H9 (cell line): ENCODE measurements around the gene FOXP4. TPM values are rescaled to one million over a fixed set of nuclear protein-coding genes. Genes with fewer than 3 reads are reported as not detected.

Source experiments
- DNase-seq: peaks from one replicate; pipeline ENCODE4 v3.0.0-alpha.2; 2017
- H2AFZ ChIP-seq: one replicate; pipeline ENCODE4 v1.6.1; 2013; ENCODE audit warnings: mild to moderate bottlenecking, low read length, control low read depth, moderate library complexity
- H2AK5ac ChIP-seq: 2 replicates; pipeline ENCODE4 v1.6.1; 2013; ENCODE audit warnings: low read length, control low read depth, mixed read lengths; ENCODE audit not compliant: insufficient read length
- H2BK120ac ChIP-seq: one replicate; pipeline ENCODE4 v1.6.1; 2013; ENCODE audit warnings: low read depth, mild to moderate bottlenecking, low read length, control low read depth, inconsistent platforms; ENCODE audit not compliant: poor library complexity, severe bottlenecking
- H2BK12ac ChIP-seq: 2 replicates; pipeline ENCODE4 v1.6.1; 2013; ENCODE audit warnings: low read length, control low read depth, mixed read lengths, low read depth; ENCODE audit not compliant: insufficient read length
- H2BK15ac ChIP-seq: 2 replicates; pipeline ENCODE4 v1.6.1; 2013; ENCODE audit warnings: low read depth, low read length, control low read depth
- H2BK20ac ChIP-seq: one replicate; pipeline ENCODE4 v1.6.1; 2013; ENCODE audit warnings: low read depth, mild to moderate bottlenecking, low read length, control low read depth, inconsistent platforms; ENCODE audit not compliant: poor library complexity, severe bottlenecking
- H2BK5ac ChIP-seq: 2 replicates; pipeline ENCODE4 v1.6.1; 2013; ENCODE audit warnings: low read length, control low read depth, mixed read lengths; ENCODE audit not compliant: insufficient read length
- H3K14ac ChIP-seq: 2 replicates; pipeline ENCODE4 v1.6.1; 2013; ENCODE audit warnings: low read length, control low read depth; ENCODE audit not compliant: insufficient read depth
- H3K18ac ChIP-seq: 2 replicates; pipeline ENCODE4 v1.6.1; 2013; ENCODE audit warnings: low read depth, mild to moderate bottlenecking, mixed read lengths, low read length, control low read depth; ENCODE audit not compliant: insufficient read length
- H3K23ac ChIP-seq: 2 replicates; pipeline ENCODE4 v1.6.1; 2013; ENCODE audit warnings: low read length, control low read depth, mixed read lengths, low read depth; ENCODE audit not compliant: insufficient read length
- H3K23me2 ChIP-seq: 2 replicates; pipeline ENCODE4 v1.6.1; 2013; ENCODE audit warnings: low read depth, mild to moderate bottlenecking, mixed read lengths, low read length, control low read depth; ENCODE audit not compliant: insufficient read length, poor library complexity, severe bottlenecking
- H3K27ac ChIP-seq: 2 replicates; pipeline ENCODE4 v1.5.1; 2013; ENCODE audit warnings: low read length, control low read depth, mixed read lengths, low read depth; ENCODE audit not compliant: insufficient read length
- H3K27me3 ChIP-seq: 2 replicates; pipeline ENCODE4 v1.6.1; 2013; ENCODE audit warnings: low read length, control low read depth, inconsistent platforms; ENCODE audit not compliant: insufficient read depth
- H3K4ac ChIP-seq: 2 replicates; pipeline ENCODE4 v1.6.1; 2013; ENCODE audit warnings: low read depth, mild to moderate bottlenecking, control low read depth, inconsistent platforms, low read length, moderate library complexity
- H3K4me1 ChIP-seq: 2 replicates; pipeline ENCODE4 v1.6.1; 2013; ENCODE audit warnings: low read length, control low read depth, inconsistent platforms; ENCODE audit not compliant: insufficient read depth
- H3K4me2 ChIP-seq: 2 replicates; pipeline ENCODE4 v1.6.1; 2013; ENCODE audit warnings: low read length, control low read depth, mixed read lengths; ENCODE audit not compliant: insufficient read length, insufficient read depth
- H3K56ac ChIP-seq: 2 replicates; pipeline ENCODE4 v1.6.1; 2013; ENCODE audit warnings: low read depth, mild to moderate bottlenecking, mixed read lengths, low read length, control low read depth; ENCODE audit not compliant: insufficient read length
- H3K79me1 ChIP-seq: 2 replicates; pipeline ENCODE4 v1.6.1; 2013; ENCODE audit warnings: low read depth, mild to moderate bottlenecking, moderate library complexity, low read length, control low read depth, inconsistent platforms; ENCODE audit not compliant: insufficient read depth, poor library complexity, severe bottlenecking
- H3K79me2 ChIP-seq: 2 replicates; pipeline ENCODE4 v1.6.1; 2013; ENCODE audit warnings: low read length, control low read depth, inconsistent platforms; ENCODE audit not compliant: insufficient read depth
- H3K9ac ChIP-seq: 2 replicates; pipeline ENCODE4 v1.6.1; 2013; ENCODE audit warnings: low read length, control low read depth, mixed read lengths; ENCODE audit not compliant: insufficient read length; ENCODE audit errors: extremely low read depth
- H3K9me3 ChIP-seq: one replicate; pipeline ENCODE4 v1.6.1; 2013; ENCODE audit warnings: low read depth, low read length, inconsistent platforms; ENCODE audit not compliant: control insufficient read depth
- H3T11ph ChIP-seq: one replicate; pipeline ENCODE4 v1.6.1; 2013; ENCODE audit warnings: mild to moderate bottlenecking, low read length, control low read depth, inconsistent platforms
- H4K20me1 ChIP-seq: one replicate; pipeline ENCODE4 v1.6.1; 2013; ENCODE audit not compliant: control insufficient read depth, insufficient read length, insufficient read depth
- H4K5ac ChIP-seq: 2 replicates; pipeline ENCODE4 v1.6.1; 2013; ENCODE audit warnings: low read depth, mild to moderate bottlenecking, mixed read lengths, low read length, control low read depth; ENCODE audit not compliant: insufficient read length
- H4K8ac ChIP-seq: replicated peaks from 2 replicates; pipeline ENCODE4 v1.6.1; 2013; ENCODE audit warnings: low read length, control low read depth, mixed read lengths, low read depth; ENCODE audit not compliant: insufficient read length
- H4K91ac ChIP-seq: 2 replicates; pipeline ENCODE4 v1.6.1; 2013; ENCODE audit warnings: low read depth, mild to moderate bottlenecking, moderate library complexity, mixed read lengths, low read length, control low read depth; ENCODE audit not compliant: insufficient read length
- H3K27ac Mint-ChIP-seq, 3 experiments: 2 replicates in 2 of 3; 3 replicates in 1 of 3; pipeline ENCODE4 v1.8.0; 2020 to 2021; ENCODE audit warnings: mixed read lengths in 3 of 3, mild to moderate bottlenecking in 1 of 3, moderate library complexity in 1 of 3
- H3K27me3 Mint-ChIP-seq: 2 replicates; pipeline ENCODE4 v1.8.0; 2021; ENCODE audit warnings: low read depth, mild to moderate bottlenecking, moderate library complexity, mixed read lengths
- H3K36me3 Mint-ChIP-seq, 3 experiments: 2 replicates in 2 of 3; 3 replicates in 1 of 3; pipeline ENCODE4 v1.8.0; 2020 to 2021; ENCODE audit warnings: low read depth in 3 of 3, mixed read lengths in 3 of 3; ENCODE audit not compliant: insufficient read depth in 1 of 3
- H3K4me1 Mint-ChIP-seq, 2 experiments: 2 replicates each; pipeline ENCODE4 v1.8.0; 2020; ENCODE audit warnings: mixed read lengths in 2 of 2
- H3K4me3 Mint-ChIP-seq, 2 experiments: 2 replicates in 1 of 2; 3 replicates in 1 of 2; pipeline ENCODE4 v1.8.0; 2020 to 2021; ENCODE audit warnings: mild to moderate bottlenecking in 2 of 2, mixed read lengths in 2 of 2, moderate library complexity in 1 of 2
- H3K9me3 Mint-ChIP-seq, 2 experiments: 2 replicates in 1 of 2; 3 replicates in 1 of 2; pipeline ENCODE4 v1.8.0; 2020; ENCODE audit warnings: mild to moderate bottlenecking in 2 of 2, mixed read lengths in 2 of 2, moderate library complexity in 1 of 2
- WGBS: extraction: QIAGEN DNeasy Blood & Tissue Kit; methylation state at CpG from one replicate; pipeline ENCODE4 v1.1.7; 2013; ENCODE audit warnings: missing lambda C conversion rate, low lambda C conversion rate, mixed read lengths; ENCODE audit not compliant: insufficient read length; ENCODE audit errors: extremely low coverage; 5-methylcytosine and 5-hydroxymethylcytosine counted together
- total RNA-seq: library from RNA; stranded (reverse); gene quantifications from 2 replicates; pipeline ENCODE4 v1.2.1, GENCODE V29; 2021
- TF ChIP-seq, protein P1 (sequence below): fragments of 200-600 bp; sonication (generic); conservative IDR thresholded peaks from 3 replicates; pipeline ENCODE4 v1.8.0; 2021; ENCODE audit warnings: antibody characterized with exemption, mild to moderate bottlenecking

Gene FOXP4
- total RNA-seq, 1 experiment from 2014 or later = 18.2 TPM

DNA sequence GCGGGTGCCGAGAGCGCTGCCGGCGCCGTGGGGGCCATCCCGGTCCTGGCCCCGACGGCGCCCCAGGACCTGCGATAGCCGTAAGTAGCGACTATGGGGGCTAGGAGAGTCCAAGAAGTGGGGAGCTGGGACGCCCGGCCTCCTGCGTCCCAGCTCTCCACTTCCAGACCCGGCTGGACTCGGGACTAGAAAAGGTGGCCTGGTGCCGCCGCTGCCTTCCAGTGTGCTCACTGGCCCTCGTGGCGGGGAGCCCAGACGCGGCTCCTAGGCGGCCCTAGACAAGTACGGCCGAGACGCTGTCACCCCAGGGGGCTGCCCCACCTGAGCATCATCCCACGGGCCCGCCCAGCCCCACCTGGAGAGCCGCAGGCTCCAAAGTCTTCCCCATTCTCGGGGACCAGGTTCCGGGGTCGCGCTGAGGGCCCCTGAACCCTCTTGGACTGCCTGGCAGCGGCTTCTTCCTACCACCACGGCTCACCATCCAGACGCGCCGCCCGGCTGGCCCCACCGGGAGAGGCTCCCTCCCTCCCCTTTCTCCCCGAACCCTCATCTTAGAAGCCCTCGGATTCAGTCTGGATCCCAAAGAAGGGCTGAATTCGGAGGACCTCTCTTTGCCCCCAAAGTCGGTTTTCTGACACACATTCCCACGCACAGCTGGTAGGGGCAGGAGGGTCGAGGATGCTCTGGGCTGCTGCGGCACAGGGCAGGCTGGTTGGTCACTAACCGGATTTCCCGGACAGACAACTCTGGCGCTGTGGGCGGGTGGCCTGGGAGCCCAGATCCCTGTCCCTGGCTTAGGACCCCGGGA lies 91.2 kb downstream of the FOXP4 start:
- Histone ChIP-seq H3K4ac (no peak overlapping the region), H2BK15ac (no peak overlapping the region), H3K4me1 (peaks cover 5% of the 10 kb centered on the region; the same call in 1 of the 2 replicates), H3K14ac (no peak overlapping the region), H4K91ac (no peak overlapping the region), H2BK120ac (no peak overlapping the region), H3T11ph (no peak overlapping the region), H3K9ac (no peak overlapping the region), H3K9me3 (no peaks in the 10 kb centered on the region), H3K18ac (no peak overlapping the region), H2AK5ac (no peak overlapping the region), H2AFZ (no peak overlapping the region), H3K23me2 (peaks cover 18% of the 10 kb centered on the region), H3K56ac (no peak overlapping the region), H2BK12ac (no peak overlapping the region), H3K27me3 (peaks cover 3% of the 10 kb centered on the region; the same call in 1 of the 2 replicates), H3K27ac (no peak overlapping the region), H2BK20ac (no peak overlapping the region), H3K79me1 (no peaks in the 10 kb centered on the region), H3K23ac (no peak overlapping the region), H3K79me2 (no peaks in the 10 kb centered on the region; the same call in 1 of the 2 replicates), H3K4me2 (peak overlapping the region; percentile 70), H2BK5ac (no peak overlapping the region), H4K20me1 (no peaks in the 10 kb centered on the region), H4K8ac (no peak overlapping the region), H4K5ac (no peak overlapping the region)
- Mint-ChIP-seq H3K27me3 (peaks cover 71% of the 10 kb centered on the region), H3K4me3 (peak overlapping the region; percentile 81 to 90), H3K4me1 (peaks cover 40 to 42% of the 10 kb centered on the region in 2 experiments), H3K27ac (no peak overlapping the region), H3K9me3 (no peaks in the 10 kb centered on the region; a peak in 1 of 5 replicates), H3K36me3 (peaks cover 9 to 16% (median 10%) of the 10 kb centered on the region in 3 experiments)
- TF ChIP-seq, protein P1, sequence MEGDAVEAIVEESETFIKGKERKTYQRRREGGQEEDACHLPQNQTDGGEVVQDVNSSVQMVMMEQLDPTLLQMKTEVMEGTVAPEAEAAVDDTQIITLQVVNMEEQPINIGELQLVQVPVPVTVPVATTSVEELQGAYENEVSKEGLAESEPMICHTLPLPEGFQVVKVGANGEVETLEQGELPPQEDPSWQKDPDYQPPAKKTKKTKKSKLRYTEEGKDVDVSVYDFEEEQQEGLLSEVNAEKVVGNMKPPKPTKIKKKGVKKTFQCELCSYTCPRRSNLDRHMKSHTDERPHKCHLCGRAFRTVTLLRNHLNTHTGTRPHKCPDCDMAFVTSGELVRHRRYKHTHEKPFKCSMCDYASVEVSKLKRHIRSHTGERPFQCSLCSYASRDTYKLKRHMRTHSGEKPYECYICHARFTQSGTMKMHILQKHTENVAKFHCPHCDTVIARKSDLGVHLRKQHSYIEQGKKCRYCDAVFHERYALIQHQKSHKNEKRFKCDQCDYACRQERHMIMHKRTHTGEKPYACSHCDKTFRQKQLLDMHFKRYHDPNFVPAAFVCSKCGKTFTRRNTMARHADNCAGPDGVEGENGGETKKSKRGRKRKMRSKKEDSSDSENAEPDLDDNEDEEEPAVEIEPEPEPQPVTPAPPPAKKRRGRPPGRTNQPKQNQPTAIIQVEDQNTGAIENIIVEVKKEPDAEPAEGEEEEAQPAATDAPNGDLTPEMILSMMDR = no peak
- DNase-seq = peak; percentile 55
- WGBS = no CpG with 5 or more reads among the region's 54 CpGs
